Measurements from ENCODE around the gene KDM3B.

GRCh38 chr5:138452720-138453119 lies 100.2 kb downstream of the KDM3B start:
- TF ChIP-seq POLR2A (IDR thresholded peaks at IDR 0.05) (no peak), CTCF (IDR thresholded peaks at IDR 0.05) (no peak)
